HG03354 (cell line): ENCODE results near the gene PSMD1.
A peak's percentile ranks its signal among the peaks of the same experiment; 100 is the strongest.
"Not testable (repeated sequence)": the region's sequence is repeated elsewhere in the genome, so short reads cannot be mapped to it uniquely, and the experiment has no call there.

Experiments
- ATAC-seq: cut with Tn5 transposase; IDR thresholded peaks from one replicate; pipeline ENCODE4 v1.9.1; 2021; ENCODE audit warnings: mild to moderate bottlenecking; ENCODE audit not compliant: unreplicated experiment, poor library complexity, severe bottlenecking

The PSMD1 gene

GRCh38 chr2:231133365-231134099 is 76.9 kb downstream of the PSMD1 start:
- no peak for ATAC-seq

GRCh38 chr2:231134910-231135655 is 78.4 kb downstream of the PSMD1 start:
- ATAC-seq, result no peak

GRCh38 chr2:231138699-231139098 is 82.0 kb downstream of the PSMD1 start:
- ATAC-seq, result no peak

GRCh38 chr2:231139796-231140195 is 83.1 kb downstream of the PSMD1 start:
- ATAC-seq, result no peak

- not testable (repeated sequence) for ATAC-seq
These were observed 84.1 kb downstream of the PSMD1 start for GRCh38 chr2:231140808-231141207.

GRCh38 chr2:231144896-231145295 is 88.2 kb downstream of the PSMD1 start:
- ATAC-seq, result no peak

- no peak for ATAC-seq
These were observed 90.0 kb downstream of the PSMD1 start for GRCh38 chr2:231146665-231147064.

GRCh38 chr2:231152800-231153557 is 96.3 kb downstream of the PSMD1 start:
- ATAC-seq, result no peak

GRCh38 chr2:231159306-231159705 is 102.6 kb downstream of the PSMD1 start:
- ATAC-seq, result no peak

GRCh38 chr2:231160701-231161100 is 104.0 kb downstream of the PSMD1 start:
- no peak for ATAC-seq

GRCh38 chr2:231161252-231161839 is 104.7 kb downstream of the PSMD1 start:
- ATAC-seq, result peak; percentile 62

- ATAC-seq, result no peak
These were observed 105.2 kb downstream of the PSMD1 start for GRCh38 chr2:231161877-231162329.

- ATAC-seq, result no peak
These were observed 106.3 kb downstream of the PSMD1 start for GRCh38 chr2:231163011-231163410.

GRCh38 chr2:231163414-231164095 is 106.9 kb downstream of the PSMD1 start:
- ATAC-seq, result no peak

GRCh38 chr2:231167745-231168459 is 111.2 kb downstream of the PSMD1 start:
- no peak for ATAC-seq

- no peak for ATAC-seq
These were observed 111.9 kb downstream of the PSMD1 start for GRCh38 chr2:231168460-231169139.

GRCh38 chr2:231169488-231169887 is 112.8 kb downstream of the PSMD1 start:
- ATAC-seq, result no peak

- no peak for ATAC-seq
These were observed 113.4 kb downstream of the PSMD1 start for GRCh38 chr2:231170055-231170454.
